ENCODE results near the gene ADAMTSL5. TPM values are rescaled to one million over a fixed set of nuclear protein-coding genes. Genes with fewer than 3 reads are reported as not detected.

ADAMTSL5 gene
- total RNA-seq, 1 donor from 2014 or later, result 16.9 TPM

DNA sequence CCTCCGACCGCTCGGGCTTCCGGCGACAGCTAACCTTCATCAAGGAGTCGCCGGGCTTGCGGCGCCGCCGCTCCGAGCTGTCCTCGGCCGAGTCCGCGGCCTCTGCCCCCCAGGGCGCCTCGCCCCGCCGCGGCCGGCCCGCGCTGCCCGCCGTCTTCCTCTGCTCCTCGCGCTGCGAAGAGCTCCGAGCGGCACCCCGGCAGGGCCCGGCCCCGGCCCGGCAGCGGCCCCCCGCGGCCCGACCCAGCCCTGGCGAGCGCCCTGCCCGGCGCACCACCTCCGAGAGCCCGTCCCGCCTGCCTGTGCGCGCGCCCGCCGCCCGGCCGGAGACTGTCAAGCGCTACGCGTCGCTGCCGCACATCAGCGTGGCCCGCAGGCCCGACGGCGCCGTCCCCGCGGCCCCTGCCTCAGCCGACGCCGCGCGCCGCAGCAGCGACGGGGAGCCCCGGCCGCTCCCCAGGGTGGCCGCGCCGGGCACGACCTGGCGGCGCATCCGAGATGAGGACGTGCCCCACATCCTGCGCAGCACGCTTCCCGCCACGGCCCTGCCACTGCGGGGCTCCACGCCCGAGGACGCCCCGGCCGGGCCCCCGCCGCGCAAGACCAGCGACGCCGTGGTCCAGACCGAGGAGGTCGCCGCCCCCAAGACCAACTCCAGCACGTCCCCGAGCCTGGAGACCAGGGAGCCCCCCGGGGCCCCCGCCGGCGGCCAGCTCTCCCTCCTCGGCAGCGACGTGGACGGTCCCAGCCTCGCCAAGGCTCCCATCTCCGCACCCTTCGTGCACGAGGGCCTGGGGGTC, 43.4 kb downstream of the ADAMTSL5 start:
- no peak overlapping the region for H3K27ac Mint-ChIP-seq (ENCODE audit: unreplicated experiment)
- H3K4me1 Mint-ChIP-seq (ENCODE audit: low read depth), result peaks cover 7% of the 10 kb centered on the region
- DNase-seq (ENCODE audit: low spot score), result no peak
- peaks cover 2% of the 10 kb centered on the region for H3K27me3 Mint-ChIP-seq (ENCODE audit: low read depth)
- H3K36me3 Mint-ChIP-seq (ENCODE audit: low read depth), result peaks cover 1% of the 10 kb centered on the region
- H3K4me3 Mint-ChIP-seq (ENCODE audit: unreplicated experiment), result no peak overlapping the region
- H3K9me3 Mint-ChIP-seq (ENCODE audit: low read depth), result no peaks in the 10 kb centered on the region
- TF ChIP-seq CTCF (IDR thresholded peaks at IDR 0.05), result no peak

DNA sequence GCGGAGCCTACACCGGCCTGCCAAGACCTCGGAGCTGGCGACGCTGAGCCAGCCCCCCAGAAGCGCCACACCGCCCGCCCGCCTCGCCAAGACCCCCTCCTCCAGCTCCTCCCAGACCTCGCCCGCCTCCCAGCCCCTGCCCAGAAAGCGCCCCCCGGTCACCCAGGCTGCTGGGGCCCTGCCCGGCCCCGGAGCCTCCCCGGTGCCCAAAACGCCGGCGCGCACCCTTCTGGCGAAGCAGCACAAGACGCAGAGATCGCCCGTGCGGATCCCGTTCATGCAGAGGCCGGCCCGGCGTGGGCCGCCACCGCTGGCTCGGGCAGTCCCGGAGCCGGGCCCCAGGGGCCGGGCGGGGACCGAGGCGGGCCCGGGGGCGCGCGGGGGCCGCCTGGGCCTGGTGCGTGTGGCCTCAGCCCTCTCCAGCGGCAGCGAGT, 44.0 kb downstream of the ADAMTSL5 start:
- Mint-ChIP-seq H3K27ac (ENCODE audit: unreplicated experiment) (no peak overlapping the region), H3K36me3 (ENCODE audit: low read depth) (peaks cover 1% of the 10 kb centered on the region), H3K27me3 (ENCODE audit: low read depth) (peaks cover 2% of the 10 kb centered on the region), H3K9me3 (ENCODE audit: low read depth) (no peaks in the 10 kb centered on the region), H3K4me3 (ENCODE audit: unreplicated experiment) (no peak overlapping the region), H3K4me1 (ENCODE audit: low read depth) (peaks cover 7% of the 10 kb centered on the region)
- TF ChIP-seq CTCF (IDR thresholded peaks at IDR 0.05), result no peak
- DNase-seq (ENCODE audit: low spot score), result no peak

- Mint-ChIP-seq H3K36me3 (ENCODE audit: low read depth) (peaks cover under 1% of the 10 kb centered on the region), H3K27me3 (ENCODE audit: low read depth) (peaks cover 2% of the 10 kb centered on the region), H3K27ac (ENCODE audit: unreplicated experiment) (no peak overlapping the region), H3K4me3 (ENCODE audit: unreplicated experiment) (no peak overlapping the region), H3K9me3 (ENCODE audit: low read depth) (no peaks in the 10 kb centered on the region), H3K4me1 (ENCODE audit: low read depth) (peaks cover 7% of the 10 kb centered on the region)
- no peak for TF ChIP-seq CTCF (IDR thresholded peaks at IDR 0.05)
- DNase-seq (ENCODE audit: low spot score), result no peak
Observed at GRCh38 chr19:1468274-1468820, 44.5 kb downstream of the ADAMTSL5 start.

GRCh38 chr19:1467490-1468273, 45.1 kb downstream of the ADAMTSL5 start:
- Mint-ChIP-seq H3K4me3 (ENCODE audit: unreplicated experiment) (no peak overlapping the region), H3K27me3 (ENCODE audit: low read depth) (peaks cover 2% of the 10 kb centered on the region), H3K27ac (ENCODE audit: unreplicated experiment) (no peak overlapping the region), H3K36me3 (ENCODE audit: low read depth) (no peaks in the 10 kb centered on the region), H3K4me1 (ENCODE audit: low read depth) (peaks cover 7% of the 10 kb centered on the region), H3K9me3 (ENCODE audit: low read depth) (no peaks in the 10 kb centered on the region)
- peak; percentile 17 for TF ChIP-seq CTCF (IDR thresholded peaks at IDR 0.05)
- no peak for DNase-seq (ENCODE audit: low spot score)

DNA sequence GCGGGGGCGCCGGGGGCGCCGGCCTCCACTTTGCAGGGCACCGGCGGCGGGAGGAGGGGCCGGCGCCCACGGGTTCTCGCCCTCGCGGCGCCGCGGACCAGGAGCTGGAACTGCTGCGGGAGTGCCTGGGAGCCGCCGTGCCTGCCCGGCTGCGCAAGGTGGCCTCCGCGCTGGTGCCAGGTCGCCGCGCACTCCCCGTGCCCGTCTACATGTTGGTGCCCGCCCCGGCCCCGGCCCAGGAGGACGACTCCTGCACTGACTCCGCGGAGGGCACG, 45.7 kb downstream of the ADAMTSL5 start:
- H3K4me3 Mint-ChIP-seq (ENCODE audit: unreplicated experiment), result no peak overlapping the region
- peaks cover 7% of the 10 kb centered on the region for H3K4me1 Mint-ChIP-seq (ENCODE audit: low read depth)
- TF ChIP-seq CTCF (IDR thresholded peaks at IDR 0.05), result no peak
- peaks cover 2% of the 10 kb centered on the region for H3K27me3 Mint-ChIP-seq (ENCODE audit: low read depth)
- H3K36me3 Mint-ChIP-seq (ENCODE audit: low read depth), result no peaks in the 10 kb centered on the region
- no peak overlapping the region for H3K27ac Mint-ChIP-seq (ENCODE audit: unreplicated experiment)
- DNase-seq (ENCODE audit: low spot score), result no peak
- no peaks in the 10 kb centered on the region for H3K9me3 Mint-ChIP-seq (ENCODE audit: low read depth)

Data from chondrocyte (in vitro differentiated cells).